DOHH2 (cell line): ENCODE measurements around the gene RTP2.

Source experiments
- EZH2phosphoT487 ChIP-seq: fragments of 200-600 bp; sonication (generic); IDR thresholded peaks from 2 replicates; pipeline ENCODE4 v1.6.1; 2017; ENCODE audit warnings: borderline replicate concordance, mild to moderate bottlenecking, antibody characterized with exemption, low read length, moderate library complexity, mixed read lengths
- TF ChIP-seq, protein P1 (sequence below): fragments of 200-600 bp; sonication (generic); IDR thresholded peaks from one replicate; pipeline ENCODE4 v1.5.1; 2014; ENCODE audit warnings: antibody characterized with exemption, mild to moderate bottlenecking, low read depth, low read length; ENCODE audit not compliant: poor library complexity, severe bottlenecking

DNA sequence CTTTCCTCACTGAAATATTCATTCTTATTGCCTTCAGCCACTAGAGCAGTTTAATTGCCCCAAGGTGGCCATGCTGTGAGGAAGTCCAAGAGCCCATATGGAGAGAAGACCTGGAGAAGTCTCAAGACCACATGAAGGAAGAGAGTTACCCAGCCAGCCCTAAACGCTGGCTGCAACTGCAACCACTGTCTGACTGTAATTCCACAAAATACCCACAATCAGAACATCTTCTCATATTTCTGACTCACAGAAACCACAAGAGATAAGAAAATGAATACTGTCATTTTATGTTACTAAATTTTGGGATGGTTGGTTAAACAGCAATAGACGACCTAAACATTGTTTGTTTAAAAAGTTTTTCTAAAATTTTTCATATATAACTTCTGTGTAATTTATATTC is 17.5 kb downstream of the RTP2 start:
- TF ChIP-seq, protein P1, sequence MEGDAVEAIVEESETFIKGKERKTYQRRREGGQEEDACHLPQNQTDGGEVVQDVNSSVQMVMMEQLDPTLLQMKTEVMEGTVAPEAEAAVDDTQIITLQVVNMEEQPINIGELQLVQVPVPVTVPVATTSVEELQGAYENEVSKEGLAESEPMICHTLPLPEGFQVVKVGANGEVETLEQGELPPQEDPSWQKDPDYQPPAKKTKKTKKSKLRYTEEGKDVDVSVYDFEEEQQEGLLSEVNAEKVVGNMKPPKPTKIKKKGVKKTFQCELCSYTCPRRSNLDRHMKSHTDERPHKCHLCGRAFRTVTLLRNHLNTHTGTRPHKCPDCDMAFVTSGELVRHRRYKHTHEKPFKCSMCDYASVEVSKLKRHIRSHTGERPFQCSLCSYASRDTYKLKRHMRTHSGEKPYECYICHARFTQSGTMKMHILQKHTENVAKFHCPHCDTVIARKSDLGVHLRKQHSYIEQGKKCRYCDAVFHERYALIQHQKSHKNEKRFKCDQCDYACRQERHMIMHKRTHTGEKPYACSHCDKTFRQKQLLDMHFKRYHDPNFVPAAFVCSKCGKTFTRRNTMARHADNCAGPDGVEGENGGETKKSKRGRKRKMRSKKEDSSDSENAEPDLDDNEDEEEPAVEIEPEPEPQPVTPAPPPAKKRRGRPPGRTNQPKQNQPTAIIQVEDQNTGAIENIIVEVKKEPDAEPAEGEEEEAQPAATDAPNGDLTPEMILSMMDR = no peak
- TF ChIP-seq EZH2phosphoT487 = no peak
